MM.1S (cell line): Measurements from ENCODE around the gene ZNF175.

ENCODE experiments used
- DNase-seq: peaks from one replicate; pipeline ENCODE4 v3.0.0-alpha.2; 2015
- H2AFZ ChIP-seq: fragments of 300-600 bp; sonication (generic); 2 replicates; pipeline ENCODE4 v1.6.0; 2016; ENCODE audit warnings: antibody characterized with exemption, low read length
- H3F3A ChIP-seq: fragments of 300-600 bp; sonication (generic); 2 replicates; pipeline ENCODE4 v1.6.1; 2016; ENCODE audit warnings: mild to moderate bottlenecking, antibody characterized with exemption, low read length, moderate library complexity, mixed read lengths; ENCODE audit not compliant: insufficient read depth
- H3K27ac ChIP-seq: fragments of 300-600 bp; sonication (generic); 2 replicates; pipeline ENCODE4 v1.5.1; 2016; ENCODE audit warnings: mild to moderate bottlenecking, low read length
- H3K27me3 ChIP-seq: fragments of 300-600 bp; sonication (generic); replicated peaks from 2 replicates; pipeline ENCODE4 v1.6.0; 2016; ENCODE audit warnings: low read length; ENCODE audit not compliant: insufficient read depth
- H3K36me3 ChIP-seq: fragments of 300-600 bp; sonication (generic); replicated peaks from 2 replicates; pipeline ENCODE4 v1.6.1; 2016; ENCODE audit warnings: mild to moderate bottlenecking, low read length, mixed read lengths; ENCODE audit not compliant: insufficient read depth
- H3K4me1 ChIP-seq: fragments of 300-600 bp; sonication (generic); 2 replicates; pipeline ENCODE4 v1.6.1; 2016; ENCODE audit warnings: low read length, mixed read lengths
- H3K4me2 ChIP-seq: fragments of 300-600 bp; sonication (generic); 2 replicates; pipeline ENCODE4 v1.6.0; 2016; ENCODE audit warnings: low read depth, low read length
- H3K4me3 ChIP-seq: fragments of 300-600 bp; sonication (generic); 2 replicates; pipeline ENCODE4 v1.5.1; 2016; ENCODE audit warnings: low read length, mixed read lengths
- H3K79me2 ChIP-seq: fragments of 300-600 bp; sonication (generic); 2 replicates; pipeline ENCODE4 v1.6.1; 2016; ENCODE audit warnings: mixed run types, low read length, mixed read lengths
- H3K9ac ChIP-seq: fragments of 300-600 bp; sonication (generic); 2 replicates; pipeline ENCODE4 v1.6.1; 2016; ENCODE audit warnings: low read length, mixed read lengths
- H3K9me2 ChIP-seq: fragments of 300-600 bp; sonication (generic); replicated peaks from 2 replicates; pipeline ENCODE4 v1.6.1; 2016; ENCODE audit warnings: mild to moderate bottlenecking, low read length, mixed read lengths; ENCODE audit not compliant: insufficient read depth
- H3K9me3 ChIP-seq: fragments of 300-600 bp; sonication (generic); replicated peaks from 2 replicates; pipeline ENCODE4 v1.6.1; 2016; ENCODE audit warnings: mild to moderate bottlenecking, low read length, mixed read lengths; ENCODE audit not compliant: insufficient read depth
- H4K20me1 ChIP-seq: fragments of 300-600 bp; sonication (generic); 2 replicates; pipeline ENCODE4 v1.6.1; 2016; ENCODE audit warnings: mild to moderate bottlenecking, low read length, moderate library complexity, mixed read lengths; ENCODE audit not compliant: insufficient read depth
- EZH2 ChIP-seq: fragments of 300-600 bp; sonication (generic); optimal IDR thresholded peaks from 2 replicates; pipeline ENCODE3; 2017; ENCODE audit warnings: low read depth, mild to moderate bottlenecking, antibody characterized with exemption, low read length, mixed read lengths
- EZH2phosphoT487 ChIP-seq: fragments of 300-600 bp; sonication (generic); IDR thresholded peaks from 2 replicates; pipeline ENCODE4 v1.6.1; 2018; ENCODE audit warnings: antibody characterized with exemption, low read length
- TF ChIP-seq, protein P1 (sequence below): fragments of 300-600 bp; sonication (generic); IDR thresholded peaks from 2 replicates; pipeline ENCODE4 v1.5.1; 2016; ENCODE audit warnings: antibody characterized with exemption, low read length, mixed read lengths

Gene ZNF175

DNA sequence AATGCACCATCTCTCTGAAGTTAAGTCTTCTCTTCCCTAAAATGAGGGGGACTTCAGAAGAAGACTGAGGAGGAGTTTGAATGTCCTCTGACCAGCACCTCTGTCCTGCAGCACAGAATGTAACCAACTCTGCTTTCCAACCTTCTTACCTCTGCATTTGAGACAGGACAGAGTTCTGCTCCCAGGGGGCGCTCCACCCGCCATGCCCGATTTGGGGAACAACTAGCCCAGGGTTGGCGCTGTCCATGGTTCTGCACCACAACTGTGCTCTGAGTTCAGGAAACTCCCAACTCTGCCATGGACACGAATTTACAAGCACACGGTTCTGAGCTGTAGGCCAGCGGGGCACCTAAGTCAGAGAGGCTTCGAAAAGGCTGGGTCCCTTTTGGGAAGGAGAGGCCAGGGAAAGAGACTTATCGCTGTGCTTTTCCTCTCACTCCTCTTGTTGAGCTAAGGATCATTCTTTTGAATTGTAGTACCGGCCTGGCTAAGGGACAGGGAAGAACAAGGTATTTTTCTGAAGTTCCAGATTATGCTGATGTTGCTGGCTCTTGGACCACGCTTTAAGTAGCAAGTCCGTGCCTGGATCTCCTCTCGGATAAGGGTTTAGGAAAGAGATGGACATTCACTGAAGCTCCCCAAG is 37.0 kb downstream of the ZNF175 start:
- peak; percentile 40 for DNase-seq

DNA sequence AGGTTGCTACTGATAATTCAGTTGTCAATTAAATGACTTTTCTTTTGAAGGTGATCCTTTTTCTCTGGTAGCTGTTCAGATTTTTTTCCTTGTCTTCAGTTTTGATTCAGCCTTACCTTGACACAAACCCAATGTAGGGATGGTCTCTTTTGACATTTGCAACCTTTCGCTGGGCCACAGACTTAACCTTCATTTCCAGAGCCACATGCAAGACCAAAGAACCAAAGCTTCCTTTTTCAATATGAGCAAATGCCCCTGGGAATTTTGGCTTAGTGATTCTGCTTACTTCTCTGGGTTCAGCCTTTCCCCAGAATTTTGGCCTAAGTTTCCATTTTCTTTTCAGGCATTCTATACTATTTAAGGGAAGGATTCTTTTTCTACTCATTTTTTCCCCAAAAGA is 39.5 kb downstream of the ZNF175 start:
- H3F3A ChIP-seq = no peaks in the 10 kb centered on the region
- no peak overlapping the region for H3K4me2 ChIP-seq
- H3K27me3 ChIP-seq = no peaks in the 10 kb centered on the region
- H3K9me3 ChIP-seq = no peaks in the 10 kb centered on the region
- no peak for DNase-seq
- no peak overlapping the region for H2AFZ ChIP-seq
- no peak overlapping the region for H3K4me3 ChIP-seq
- peaks cover 16% of the 10 kb centered on the region; the same call in 1 of the 2 replicates for H3K4me1 ChIP-seq
- H3K9me2 ChIP-seq = no peaks in the 10 kb centered on the region
- no peaks in the 10 kb centered on the region for H3K79me2 ChIP-seq
- H3K9ac ChIP-seq = no peak overlapping the region
- TF ChIP-seq EZH2 (no peak), EZH2phosphoT487 (no peak)
- TF ChIP-seq, protein P1, sequence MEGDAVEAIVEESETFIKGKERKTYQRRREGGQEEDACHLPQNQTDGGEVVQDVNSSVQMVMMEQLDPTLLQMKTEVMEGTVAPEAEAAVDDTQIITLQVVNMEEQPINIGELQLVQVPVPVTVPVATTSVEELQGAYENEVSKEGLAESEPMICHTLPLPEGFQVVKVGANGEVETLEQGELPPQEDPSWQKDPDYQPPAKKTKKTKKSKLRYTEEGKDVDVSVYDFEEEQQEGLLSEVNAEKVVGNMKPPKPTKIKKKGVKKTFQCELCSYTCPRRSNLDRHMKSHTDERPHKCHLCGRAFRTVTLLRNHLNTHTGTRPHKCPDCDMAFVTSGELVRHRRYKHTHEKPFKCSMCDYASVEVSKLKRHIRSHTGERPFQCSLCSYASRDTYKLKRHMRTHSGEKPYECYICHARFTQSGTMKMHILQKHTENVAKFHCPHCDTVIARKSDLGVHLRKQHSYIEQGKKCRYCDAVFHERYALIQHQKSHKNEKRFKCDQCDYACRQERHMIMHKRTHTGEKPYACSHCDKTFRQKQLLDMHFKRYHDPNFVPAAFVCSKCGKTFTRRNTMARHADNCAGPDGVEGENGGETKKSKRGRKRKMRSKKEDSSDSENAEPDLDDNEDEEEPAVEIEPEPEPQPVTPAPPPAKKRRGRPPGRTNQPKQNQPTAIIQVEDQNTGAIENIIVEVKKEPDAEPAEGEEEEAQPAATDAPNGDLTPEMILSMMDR = no peak
- no peaks in the 10 kb centered on the region for H3K36me3 ChIP-seq
- H3K27ac ChIP-seq = no peak overlapping the region
- no peaks in the 10 kb centered on the region for H4K20me1 ChIP-seq

More for the DNA sequence above, 37.0 kb downstream of the ZNF175 start:
- no peaks in the 10 kb centered on the region for H3K9me3 ChIP-seq
- H3K4me1 ChIP-seq = peaks cover 17% of the 10 kb centered on the region; the same call in 1 of the 2 replicates
- H3F3A ChIP-seq = no peaks in the 10 kb centered on the region
- peak overlapping the region; percentile 64; the same call in 1 of the 2 replicates for H3K27ac ChIP-seq
- TF ChIP-seq EZH2phosphoT487 = no peak
- TF ChIP-seq, protein P1 = peak; percentile 42
- H3K4me2 ChIP-seq = no peak overlapping the region; the same call in 1 of the 2 replicates
- H3K79me2 ChIP-seq = no peaks in the 10 kb centered on the region
- H3K36me3 ChIP-seq = no peaks in the 10 kb centered on the region
- no peaks in the 10 kb centered on the region for H3K9me2 ChIP-seq
- H3K4me3 ChIP-seq = no peak overlapping the region
- no peaks in the 10 kb centered on the region for H3K27me3 ChIP-seq
- no peak overlapping the region for H2AFZ ChIP-seq
- H4K20me1 ChIP-seq = no peaks in the 10 kb centered on the region
- H3K9ac ChIP-seq = no peak overlapping the region

DNA sequence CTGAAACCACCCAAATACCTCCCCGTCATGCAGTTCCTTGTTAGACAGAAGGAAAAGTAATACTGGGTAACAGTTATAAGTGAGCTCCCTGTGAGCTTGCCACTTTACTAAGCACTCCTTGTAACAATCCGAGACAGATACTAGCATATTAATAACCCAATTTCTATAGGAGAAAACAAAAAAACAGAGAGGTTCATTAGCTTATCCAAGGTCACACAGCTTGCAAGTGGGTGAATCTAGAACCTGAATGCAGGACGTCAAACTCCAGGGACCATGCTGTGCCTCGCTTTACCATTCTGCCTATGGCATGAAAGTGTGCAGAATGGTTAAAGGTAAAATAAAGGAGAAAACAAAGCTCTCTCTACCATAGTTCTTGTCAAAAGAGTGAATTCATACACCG is 43.7 kb downstream of the ZNF175 start:
- no peaks in the 10 kb centered on the region for H3K27me3 ChIP-seq
- TF ChIP-seq, protein P1 = no peak
- TF ChIP-seq EZH2 = no peak
- TF ChIP-seq EZH2phosphoT487 = no peak

More for the DNA sequence above, 43.7 kb downstream of the ZNF175 start:
- Histone ChIP-seq H3K9me2 (no peaks in the 10 kb centered on the region), H3K9ac (no peak overlapping the region), H3K4me1 (no peaks in the 10 kb centered on the region), H3K79me2 (no peaks in the 10 kb centered on the region), H3K27ac (no peak overlapping the region), H3K4me3 (no peak overlapping the region), H3K36me3 (no peaks in the 10 kb centered on the region), H3K4me2 (no peak overlapping the region), H3K9me3 (no peaks in the 10 kb centered on the region), H4K20me1 (no peaks in the 10 kb centered on the region), H3F3A (no peaks in the 10 kb centered on the region), H2AFZ (no peak overlapping the region)
- no peak for DNase-seq
